ENCODE measurements around the gene CADPS.

CADPS gene

GRCh38 chr3:62372621-62373041, 502.6 kb downstream of the CADPS start:
- DNase-seq (ENCODE audit: low spot score), result no peak

- DNase-seq (ENCODE audit: low spot score), result no peak
These were observed 503.3 kb downstream of the CADPS start for GRCh38 chr3:62371720-62372591.

DNA sequence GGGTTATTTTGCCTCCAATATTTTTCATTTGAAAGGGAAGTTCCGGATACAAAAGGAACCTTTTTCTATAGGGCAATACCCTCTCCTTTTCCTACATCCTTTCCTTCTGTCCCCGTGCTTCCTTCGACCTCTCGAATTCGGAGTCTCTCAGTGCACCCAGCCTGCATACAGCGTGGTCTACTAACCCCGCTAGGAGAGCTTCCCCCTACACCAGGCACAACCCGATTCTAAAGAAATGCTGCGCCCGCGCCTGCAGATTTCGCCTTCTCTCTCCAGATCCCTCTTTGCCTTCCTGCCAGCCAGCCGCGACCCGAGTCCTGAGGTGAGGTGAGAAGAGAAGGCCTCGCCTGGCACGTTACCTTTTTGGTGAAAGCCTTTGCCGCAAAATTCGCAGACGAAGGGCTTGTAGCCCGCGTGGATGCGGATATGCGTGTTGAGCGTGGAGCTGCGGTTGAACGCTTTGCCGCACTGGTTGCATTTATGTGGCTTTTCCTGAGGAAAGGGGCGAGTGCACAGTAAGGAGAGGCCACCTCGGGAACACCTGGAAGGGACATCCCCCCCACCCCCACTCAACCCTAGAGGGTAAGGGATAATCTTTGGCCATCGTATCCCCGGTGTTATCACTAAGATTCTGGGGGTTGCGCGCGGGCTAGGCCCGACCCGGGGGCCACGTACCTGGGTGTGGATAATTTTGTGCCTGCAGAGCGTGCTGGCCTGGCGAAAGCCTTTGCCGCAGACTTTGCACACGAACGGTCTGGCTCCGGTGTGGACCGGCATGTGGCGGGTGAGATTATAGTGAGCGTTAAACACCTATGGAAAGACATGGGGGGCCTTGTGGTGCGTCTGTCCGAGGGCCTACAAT, 504.1 kb downstream of the CADPS start:
- no peak for DNase-seq (ENCODE audit: low spot score)

GRCh38 chr3:62370112-62370857, 504.9 kb downstream of the CADPS start:
- DNase-seq (ENCODE audit: low spot score), result no peak

DNA sequence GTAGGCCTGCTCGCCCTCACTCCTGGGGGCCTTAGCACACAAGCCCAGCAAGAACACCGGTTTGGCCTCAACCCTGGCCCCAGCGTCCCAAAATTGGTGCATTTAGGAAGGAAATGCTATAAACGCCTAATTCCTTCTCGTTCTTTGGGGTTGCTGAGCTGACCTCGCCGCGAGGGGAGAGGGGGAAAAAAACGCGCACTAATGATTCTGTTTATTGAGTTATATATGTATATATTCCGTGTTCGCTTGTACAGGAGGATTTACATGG, 505.8 kb downstream of the CADPS start:
- DNase-seq (ENCODE audit: low spot score), result no peak

GRCh38 chr3:62368705-62369475, 506.3 kb downstream of the CADPS start:
- DNase-seq (ENCODE audit: low spot score), result no peak

GRCh38 chr3:62368290-62368704, 506.9 kb downstream of the CADPS start:
- DNase-seq (ENCODE audit: low spot score), result no peak

GRCh38 chr3:62367763-62368195, 507.4 kb downstream of the CADPS start:
- no peak for DNase-seq (ENCODE audit: low spot score)

- no peak for DNase-seq (ENCODE audit: low spot score)
These were observed 509.1 kb downstream of the CADPS start for GRCh38 chr3:62366126-62366484.

GRCh38 chr3:62365391-62366125, 509.7 kb downstream of the CADPS start:
- no peak for DNase-seq (ENCODE audit: low spot score)

DNA sequence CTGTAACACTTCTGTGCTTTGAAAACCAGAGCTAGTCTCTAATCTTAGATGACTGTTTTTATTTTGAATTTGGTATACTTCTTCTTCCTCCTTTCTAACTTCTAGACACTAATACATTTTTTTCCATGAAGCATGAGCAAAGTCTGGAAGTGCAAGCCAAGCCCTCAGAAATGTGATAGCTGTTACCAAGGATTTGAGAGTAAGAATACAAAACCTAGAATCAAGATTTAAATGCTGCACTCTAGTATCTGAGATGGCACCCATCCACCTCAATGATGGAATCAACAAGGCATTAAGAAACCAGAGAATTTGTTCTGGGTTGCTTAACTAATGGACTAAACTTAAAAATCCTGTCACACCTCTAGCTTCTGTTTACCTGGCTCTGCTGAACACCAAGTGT, 511.0 kb downstream of the CADPS start:
- DNase-seq (ENCODE audit: low spot score), result no peak

GRCh38 chr3:62363275-62363674, 511.9 kb downstream of the CADPS start:
- DNase-seq (ENCODE audit: low spot score), result no peak

DNA sequence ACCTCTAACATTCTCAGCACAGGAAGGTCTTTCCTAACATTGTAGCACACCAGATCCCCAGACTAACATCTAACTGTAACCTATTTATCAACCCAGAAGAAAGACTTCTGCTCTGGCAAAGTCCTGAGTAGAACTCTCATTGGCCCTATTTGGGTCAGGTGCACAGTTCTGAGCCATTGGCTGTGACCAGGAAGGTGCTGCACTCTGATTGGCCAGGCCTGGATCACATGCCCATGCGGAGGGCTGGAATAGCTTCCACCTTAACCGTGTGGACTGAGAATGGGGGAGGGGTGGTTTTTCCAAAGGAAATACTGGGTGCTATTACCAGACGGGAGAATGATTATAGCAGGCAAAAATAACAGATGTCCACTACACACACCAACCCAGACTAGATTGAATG, 513.4 kb downstream of the CADPS start:
- no peak for DNase-seq (ENCODE audit: low spot score)

DNA sequence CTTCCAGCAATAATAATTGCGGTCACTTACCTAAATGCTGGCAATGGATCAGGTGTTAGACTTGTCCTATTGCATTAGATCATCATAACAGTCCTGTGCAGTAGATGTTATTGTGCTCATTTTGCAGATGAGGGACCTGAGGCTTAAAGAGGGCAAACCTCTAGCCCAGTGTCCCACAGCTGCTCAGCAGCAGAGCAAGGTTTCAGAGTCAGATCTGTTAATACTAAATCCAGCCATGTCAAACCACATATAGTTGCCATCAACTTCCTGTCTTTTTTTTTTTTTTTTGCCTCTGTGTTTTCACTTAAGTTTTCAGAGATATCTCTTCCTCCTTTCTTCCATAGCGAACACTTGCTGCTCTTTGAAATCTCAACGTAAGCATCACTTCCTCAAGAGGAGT, 514.0 kb downstream of the CADPS start:
- DNase-seq (ENCODE audit: low spot score), result no peak

- no peak for DNase-seq (ENCODE audit: low spot score)
These were observed 515.7 kb downstream of the CADPS start for GRCh38 chr3:62359531-62359930.

DNA sequence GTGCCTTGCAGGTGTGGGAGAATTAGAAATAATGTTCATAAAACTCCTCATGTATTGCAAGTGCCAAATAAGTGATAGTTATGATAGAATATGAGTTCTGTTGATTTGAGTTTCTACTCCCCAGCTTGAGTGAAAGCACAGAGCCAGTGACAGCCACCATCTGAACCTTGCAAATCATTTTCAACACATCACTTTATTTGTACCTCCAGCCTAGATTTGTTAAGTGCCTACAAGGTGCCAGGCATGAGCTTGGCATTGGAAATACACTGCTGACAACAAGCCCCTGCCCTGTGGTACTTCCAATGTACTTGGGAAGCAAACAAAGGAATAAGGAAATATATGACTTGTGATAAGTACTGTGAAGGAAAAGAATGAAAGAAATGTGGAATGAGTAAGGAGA, 518.9 kb downstream of the CADPS start:
- DNase-seq (ENCODE audit: low spot score), result no peak

DNA sequence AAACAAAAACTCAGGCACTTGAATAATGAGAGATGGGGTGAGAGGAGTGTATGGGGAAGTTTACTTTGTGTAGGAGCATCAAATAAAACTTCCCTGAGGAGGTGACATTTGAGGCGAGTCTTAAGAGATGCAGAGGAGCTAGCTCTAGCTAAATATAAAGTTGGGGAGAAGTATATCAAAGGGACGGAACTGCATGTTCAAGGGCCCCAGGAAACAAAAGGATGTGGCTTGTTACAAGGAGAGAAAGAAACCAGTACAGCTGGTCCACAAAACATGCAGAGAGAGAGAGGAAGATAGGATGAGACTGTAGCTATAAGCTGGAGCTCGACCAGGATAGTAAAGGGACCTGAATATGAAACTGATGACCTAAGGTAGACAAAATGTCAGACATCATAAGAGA, 519.5 kb downstream of the CADPS start:
- DNase-seq (ENCODE audit: low spot score), result no peak
